ENCODE data around the gene KRT5. TPM values are rescaled to one million over a fixed set of nuclear protein-coding genes. Genes with fewer than 3 reads are reported as not detected.

The KRT5 gene
- total and polyA plus RNA-seq, 4 donors: 15.8 to 49.4 (median 33.7) TPM

DNA sequence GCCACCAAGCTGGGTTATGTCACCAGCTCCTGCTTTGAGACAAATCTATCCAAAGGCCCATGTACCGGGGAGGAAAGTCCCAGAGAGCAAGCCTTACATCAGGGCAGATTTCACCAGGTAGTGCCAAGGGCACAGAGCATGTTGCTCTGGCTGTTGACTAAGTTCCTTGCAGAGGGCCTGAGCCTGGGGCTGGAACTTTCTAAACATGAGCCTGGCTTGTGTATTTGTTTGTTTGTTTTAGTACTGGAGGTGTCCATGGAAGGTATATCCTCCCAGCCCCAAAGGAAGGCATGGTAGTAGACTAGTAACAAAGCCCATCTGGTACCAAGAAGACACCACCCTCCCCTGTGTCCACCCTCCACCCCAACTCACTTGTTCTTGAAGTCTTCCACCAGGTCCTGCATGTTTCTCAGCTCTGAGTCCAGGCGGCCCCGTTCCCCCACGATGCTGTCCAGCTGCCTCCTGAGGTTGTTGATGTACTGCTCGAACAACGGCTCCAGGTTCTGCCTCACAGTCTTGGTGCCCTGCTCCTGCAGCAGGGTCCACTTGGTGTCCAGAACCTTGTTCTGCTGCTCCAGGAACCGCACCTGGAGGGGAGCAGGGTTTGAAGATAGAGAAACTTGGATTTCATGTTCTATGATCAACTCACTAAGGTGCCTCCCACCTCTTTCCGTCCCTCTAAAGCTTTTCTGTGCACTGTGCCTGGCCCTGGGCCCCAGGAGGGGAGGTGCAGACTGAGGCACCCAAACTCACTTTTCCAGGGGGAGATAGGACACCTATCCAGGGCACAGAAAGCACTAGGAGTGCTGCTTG, 1.4 kb downstream of the KRT5 start:
- ATAC-seq (ENCODE audit: insufficient read depth, low FRiP score): no peak
- 74 to 85% methylated on average over 8 of the region's 8 CpGs for WGBS, 2 donors
- no peak for DNase-seq
- peaks cover 0 to 4% (median 0%) of the 10 kb centered on the region in 3 donors for H3K27me3 ChIP-seq (ENCODE audit: control insufficient read depth in 3 of 3, insufficient read depth in 3 of 3, low read length in 2 of 3)
- no peak overlapping the region for H3K27ac ChIP-seq (ENCODE audit: low read depth in 1 of 2, low read length in 1 of 2)
- H3K4me1 ChIP-seq (ENCODE audit: control insufficient read depth in 5 of 5, insufficient read depth in 5 of 5, low read length in 5 of 5): no peaks in the 10 kb centered on the region
- TF ChIP-seq, protein P1, sequence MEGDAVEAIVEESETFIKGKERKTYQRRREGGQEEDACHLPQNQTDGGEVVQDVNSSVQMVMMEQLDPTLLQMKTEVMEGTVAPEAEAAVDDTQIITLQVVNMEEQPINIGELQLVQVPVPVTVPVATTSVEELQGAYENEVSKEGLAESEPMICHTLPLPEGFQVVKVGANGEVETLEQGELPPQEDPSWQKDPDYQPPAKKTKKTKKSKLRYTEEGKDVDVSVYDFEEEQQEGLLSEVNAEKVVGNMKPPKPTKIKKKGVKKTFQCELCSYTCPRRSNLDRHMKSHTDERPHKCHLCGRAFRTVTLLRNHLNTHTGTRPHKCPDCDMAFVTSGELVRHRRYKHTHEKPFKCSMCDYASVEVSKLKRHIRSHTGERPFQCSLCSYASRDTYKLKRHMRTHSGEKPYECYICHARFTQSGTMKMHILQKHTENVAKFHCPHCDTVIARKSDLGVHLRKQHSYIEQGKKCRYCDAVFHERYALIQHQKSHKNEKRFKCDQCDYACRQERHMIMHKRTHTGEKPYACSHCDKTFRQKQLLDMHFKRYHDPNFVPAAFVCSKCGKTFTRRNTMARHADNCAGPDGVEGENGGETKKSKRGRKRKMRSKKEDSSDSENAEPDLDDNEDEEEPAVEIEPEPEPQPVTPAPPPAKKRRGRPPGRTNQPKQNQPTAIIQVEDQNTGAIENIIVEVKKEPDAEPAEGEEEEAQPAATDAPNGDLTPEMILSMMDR (IDR thresholded peaks at IDR 0.05; ENCODE audit: control extremely low read depth, extremely low read depth): no peak
- H3K9ac ChIP-seq (ENCODE audit: insufficient read depth in 1 of 2, low read length in 2 of 2): no peak overlapping the region
- no peaks in the 10 kb centered on the region for H3K36me3 ChIP-seq (ENCODE audit: control insufficient read depth in 4 of 4, insufficient read depth in 4 of 4, low read length in 4 of 4)
- H3K9me3 ChIP-seq (ENCODE audit: control insufficient read depth in 4 of 4, insufficient read depth in 3 of 4, low read length in 3 of 4): peaks cover 0 to 3% (median 0%) of the 10 kb centered on the region in 4 donors
- no peak overlapping the region for H3K4me3 ChIP-seq

- H3K27me3 ChIP-seq (ENCODE audit: control insufficient read depth in 3 of 3, insufficient read depth in 3 of 3, low read length in 2 of 3): peaks cover 0 to 4% (median 0%) of the 10 kb centered on the region in 3 donors
- TF ChIP-seq, protein P1 (IDR thresholded peaks at IDR 0.05; ENCODE audit: control extremely low read depth, extremely low read depth): no peak
- no peaks in the 10 kb centered on the region for H3K36me3 ChIP-seq (ENCODE audit: control insufficient read depth in 4 of 4, insufficient read depth in 4 of 4, low read length in 4 of 4)
- 92 to 93% methylated on average over 5 of the region's 5 CpGs for WGBS, 2 donors
- H3K9me3 ChIP-seq (ENCODE audit: control insufficient read depth in 4 of 4, insufficient read depth in 3 of 4, low read length in 3 of 4): peaks cover 0 to 3% (median 0%) of the 10 kb centered on the region in 4 donors
- ATAC-seq (ENCODE audit: insufficient read depth, low FRiP score) (no peak), DNase-seq (no peak)
- H3K9ac ChIP-seq (ENCODE audit: insufficient read depth in 1 of 2, low read length in 2 of 2): no peak overlapping the region
- no peak overlapping the region for H3K27ac ChIP-seq (ENCODE audit: low read depth in 1 of 2, low read length in 1 of 2)
- H3K4me3 ChIP-seq: no peak overlapping the region
- no peaks in the 10 kb centered on the region for H3K4me1 ChIP-seq (ENCODE audit: control insufficient read depth in 5 of 5, insufficient read depth in 5 of 5, low read length in 5 of 5)
Observed at GRCh38 chr12:52517888-52518287, 2.3 kb downstream of the KRT5 start.

- ATAC-seq (ENCODE audit: insufficient read depth, low FRiP score): no peak
- no peak for DNase-seq
Observed at GRCh38 chr12:52517005-52517835, 3.0 kb downstream of the KRT5 start.

More at GRCh38 chr12:52517005-52517835, 3.0 kb downstream of the KRT5 start:
- Histone ChIP-seq H3K9me3 (ENCODE audit: control insufficient read depth in 4 of 4, insufficient read depth in 3 of 4, low read length in 3 of 4) (peaks cover 0 to 3% (median 0%) of the 10 kb centered on the region in 4 donors), H3K9ac (ENCODE audit: insufficient read depth in 1 of 2, low read length in 2 of 2) (no peak overlapping the region), H3K36me3 (ENCODE audit: control insufficient read depth in 4 of 4, insufficient read depth in 4 of 4, low read length in 4 of 4) (no peaks in the 10 kb centered on the region), H3K4me1 (ENCODE audit: control insufficient read depth in 5 of 5, insufficient read depth in 5 of 5, low read length in 5 of 5) (no peaks in the 10 kb centered on the region), H3K27me3 (ENCODE audit: control insufficient read depth in 3 of 3, insufficient read depth in 3 of 3, low read length in 2 of 3) (peaks cover 0 to 4% (median 0%) of the 10 kb centered on the region in 3 donors), H3K27ac (ENCODE audit: low read depth in 1 of 2, low read length in 1 of 2) (no peak overlapping the region), H3K4me3 (no peak overlapping the region)
- WGBS, 2 donors: 92% methylated on average over 14 of the region's 14 CpGs
- TF ChIP-seq, protein P1 (IDR thresholded peaks at IDR 0.05; ENCODE audit: control extremely low read depth, extremely low read depth): no peak

All from lung (tissue), 12 donors.